Activated naive CD8-positive, alpha-beta T cell treated with anti-CD3 and anti-CD28 coated beads, Interleukin-2, amount 10 ng/mL, durations not matched to agents 7 days and 5 days (primary cell): ENCODE measurements around the gene LUC7L2. TPM values are rescaled to one million over a fixed set of nuclear protein-coding genes. Genes with fewer than 3 reads are reported as not detected.
A peak's percentile ranks its signal among the peaks of the same experiment; 100 is the strongest.
"Not testable (repeated sequence)": the region's sequence is repeated elsewhere in the genome, so short reads cannot be mapped to it uniquely, and the experiment has no call there.

Experiments used
- ATAC-seq: fragments of 150-1000 bp; cut with Tn5 transposase; one replicate; pipeline ENCODE4 v1.10.0; 2021; ENCODE audit warnings: low read depth, moderate library complexity
- POLR2A ChIA-PET: fragments of 350-600 bp; sonication (Branson Sonifier 250); formaldehyde crosslinking; loops from one replicate; lab custom pipeline; 2021; ENCODE audit warnings: antibody characterized with exemption; lab: Charles Lee
- DNase-seq: peaks from one replicate; pipeline ENCODE4 v3.0.0; 2021
- H3K27ac Mint-ChIP-seq: one replicate; pipeline ENCODE4 v1.8.0; 2022; ENCODE audit warnings: mild to moderate bottlenecking, mixed read lengths
- H3K27me3 Mint-ChIP-seq: one replicate; pipeline ENCODE4 v1.8.0; 2022; ENCODE audit warnings: mild to moderate bottlenecking, moderate library complexity, mixed read lengths
- H3K36me3 Mint-ChIP-seq: one replicate; pipeline ENCODE4 v1.8.0; 2021; ENCODE audit warnings: mild to moderate bottlenecking, mixed read lengths
- H3K4me1 Mint-ChIP-seq: one replicate; pipeline ENCODE4 v1.8.0; 2021; ENCODE audit warnings: mixed read lengths
- H3K4me3 Mint-ChIP-seq: one replicate; pipeline ENCODE4 v1.8.0; 2022; ENCODE audit warnings: mild to moderate bottlenecking, moderate library complexity, mixed read lengths
- H3K9me3 Mint-ChIP-seq: one replicate; pipeline ENCODE4 v1.8.0; 2021; ENCODE audit warnings: mixed read lengths
- total RNA-seq, 2 experiments: library from RNA; stranded (reverse); gene quantifications; one replicate each; pipeline ENCODE4 v1.2.3, GENCODE V29; 2021

The LUC7L2 gene, protein sequence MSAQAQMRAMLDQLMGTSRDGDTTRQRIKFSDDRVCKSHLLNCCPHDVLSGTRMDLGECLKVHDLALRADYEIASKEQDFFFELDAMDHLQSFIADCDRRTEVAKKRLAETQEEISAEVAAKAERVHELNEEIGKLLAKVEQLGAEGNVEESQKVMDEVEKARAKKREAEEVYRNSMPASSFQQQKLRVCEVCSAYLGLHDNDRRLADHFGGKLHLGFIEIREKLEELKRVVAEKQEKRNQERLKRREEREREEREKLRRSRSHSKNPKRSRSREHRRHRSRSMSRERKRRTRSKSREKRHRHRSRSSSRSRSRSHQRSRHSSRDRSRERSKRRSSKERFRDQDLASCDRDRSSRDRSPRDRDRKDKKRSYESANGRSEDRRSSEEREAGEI
- 100 to 1,000 TPM; 138 TPM for total RNA-seq

GRCh38 chr7:139359366-139360209 is at the start of gene LUC7L2:
LUC7L2 (plus strand) TSS chr7:139359894; CDS start chr7:139360262, 368 bp downstream.
- POLR2A ChIA-PET: interaction anchor here (0.6 to 2.9 kb wide), 20 partner anchors 8 to 704 kb away, joined by 3 to 33 read pairs (median 4); partner anchors contain the start of genes FMC1, PARP12 and UBN2
- peak; percentile 98 for DNase-seq
- H3K36me3 Mint-ChIP-seq: peaks cover 9% of the 10 kb centered on the region
- H3K4me1 Mint-ChIP-seq: peaks cover 25% of the 10 kb centered on the region
- peak; percentile 72 for ATAC-seq
- peak within 1 kb of the TSS; percentile 96 for H3K4me3 Mint-ChIP-seq
- peak within 1 kb of the TSS; percentile 100 for H3K27ac Mint-ChIP-seq
- H3K9me3 Mint-ChIP-seq: no peaks in the 10 kb centered on the region
- H3K27me3 Mint-ChIP-seq: no peaks in the 10 kb centered on the region

- no peak overlapping the region for H3K27ac Mint-ChIP-seq
- H3K36me3 Mint-ChIP-seq: no peaks in the 10 kb centered on the region
- POLR2A ChIA-PET: no interaction called here
- no peaks in the 10 kb centered on the region for H3K9me3 Mint-ChIP-seq
- peaks cover 6% of the 10 kb centered on the region for H3K27me3 Mint-ChIP-seq
- no peak for ATAC-seq
- no peaks in the 10 kb centered on the region for H3K4me1 Mint-ChIP-seq
- DNase-seq: no peak
- H3K4me3 Mint-ChIP-seq: no peak overlapping the region
Measured at GRCh38 chr7:139317939-139318505, 41.7 kb upstream of the LUC7L2 start.

GRCh38 chr7:139321071-139321745 is 38.5 kb upstream of the LUC7L2 start:
- no peaks in the 10 kb centered on the region for H3K9me3 Mint-ChIP-seq
- H3K27ac Mint-ChIP-seq: no peak overlapping the region
- no peaks in the 10 kb centered on the region for H3K36me3 Mint-ChIP-seq
- ATAC-seq (no peak), DNase-seq (no peak)
- no peaks in the 10 kb centered on the region for H3K4me1 Mint-ChIP-seq
- POLR2A ChIA-PET: no interaction called here
- H3K27me3 Mint-ChIP-seq: peaks cover 6% of the 10 kb centered on the region
- no peak overlapping the region for H3K4me3 Mint-ChIP-seq

GRCh38 chr7:139324709-139325108 is 35.0 kb upstream of the LUC7L2 start:
- ATAC-seq, H3K4me3 Mint-ChIP-seq, POLR2A ChIA-PET, H3K9me3 Mint-ChIP-seq, DNase-seq, H3K36me3 Mint-ChIP-seq, H3K4me1 Mint-ChIP-seq, H3K27me3 Mint-ChIP-seq, H3K27ac Mint-ChIP-seq: not testable (repeated sequence)

DNA sequence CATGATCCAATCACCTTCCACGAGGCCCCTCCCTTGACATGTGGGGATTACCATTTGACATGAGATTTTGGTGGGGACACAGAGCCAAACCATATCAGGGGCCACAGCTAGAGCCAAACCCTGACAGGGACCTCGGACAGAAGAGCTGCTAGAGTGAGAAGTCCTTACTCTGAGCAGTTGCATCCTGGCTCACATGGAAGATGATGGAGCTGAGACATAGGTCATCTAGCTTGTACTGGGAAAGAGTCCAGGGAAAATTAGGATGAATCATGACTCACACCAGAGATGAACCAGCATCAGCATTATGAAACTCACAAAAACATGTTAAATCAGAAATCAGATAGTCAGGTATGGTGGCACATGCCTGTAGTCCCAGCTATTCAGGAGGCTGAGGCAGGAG is 31.3 kb upstream of the LUC7L2 start:
- H3K27me3 Mint-ChIP-seq: no peaks in the 10 kb centered on the region
- ATAC-seq (no peak), DNase-seq (no peak)
- H3K36me3 Mint-ChIP-seq: peaks cover 5% of the 10 kb centered on the region
- POLR2A ChIA-PET: no interaction called here
- no peak overlapping the region for H3K4me3 Mint-ChIP-seq
- H3K4me1 Mint-ChIP-seq: peaks cover 7% of the 10 kb centered on the region
- H3K9me3 Mint-ChIP-seq: peaks cover 9% of the 10 kb centered on the region
- H3K27ac Mint-ChIP-seq: no peak overlapping the region

DNA sequence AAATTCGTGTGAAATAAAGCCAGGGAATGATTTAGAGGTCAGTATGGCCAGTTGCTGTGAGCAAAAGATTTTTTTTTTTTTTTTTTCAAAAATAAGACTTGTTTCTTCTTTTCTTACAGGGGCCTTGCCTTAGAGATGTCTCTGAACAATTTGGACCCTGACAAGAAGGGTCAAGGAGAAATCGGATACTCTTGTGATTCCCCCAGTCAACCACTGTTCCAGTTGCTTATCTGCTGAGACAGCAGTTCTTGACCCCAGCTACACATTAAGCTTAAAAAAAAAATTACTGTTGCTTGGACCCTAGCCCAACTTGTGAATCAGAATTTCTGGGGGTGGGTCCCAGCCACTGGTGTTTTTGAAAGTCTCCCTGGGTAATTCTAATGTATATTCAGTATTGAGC is 30.6 kb upstream of the LUC7L2 start:
- ATAC-seq (no peak), DNase-seq (no peak)
- no peak overlapping the region for H3K27ac Mint-ChIP-seq
- H3K36me3 Mint-ChIP-seq: peaks cover 5% of the 10 kb centered on the region
- H3K4me1 Mint-ChIP-seq: peaks cover 7% of the 10 kb centered on the region
- no peaks in the 10 kb centered on the region for H3K27me3 Mint-ChIP-seq
- peaks cover 9% of the 10 kb centered on the region for H3K9me3 Mint-ChIP-seq
- POLR2A ChIA-PET: no interaction called here
- no peak overlapping the region for H3K4me3 Mint-ChIP-seq

DNA sequence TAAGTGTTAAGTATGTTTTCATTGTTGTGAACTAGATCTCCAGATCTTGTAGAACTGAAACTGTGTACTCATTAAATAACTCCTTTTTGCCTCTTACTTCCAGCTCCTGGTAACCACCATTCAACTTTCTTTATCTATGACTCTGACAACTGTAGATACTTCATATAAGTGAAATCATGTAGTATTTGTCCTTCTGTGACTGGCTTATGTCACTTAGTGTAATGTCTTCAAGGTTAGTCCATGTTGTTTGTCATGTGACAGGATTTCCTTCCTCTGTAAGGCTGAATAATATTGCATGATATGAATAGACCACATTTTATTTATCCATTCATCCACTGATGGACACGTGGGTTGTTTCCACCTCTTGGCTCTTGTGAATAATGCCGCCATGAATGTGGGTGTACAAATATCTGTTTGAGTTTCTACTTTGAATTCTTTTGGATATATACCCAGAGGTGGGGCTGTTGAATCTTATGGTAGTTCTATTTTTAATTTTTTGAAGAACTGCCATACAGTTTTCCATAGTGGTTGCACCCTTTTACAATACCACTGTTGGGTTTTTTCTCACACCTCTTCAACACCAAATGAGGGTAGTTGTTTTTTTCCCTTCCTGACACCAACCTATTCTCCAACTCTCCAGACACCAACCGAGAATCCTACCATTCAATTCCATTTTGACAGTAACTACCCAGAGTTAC is 29.2 kb upstream of the LUC7L2 start:
- no peaks in the 10 kb centered on the region for H3K27me3 Mint-ChIP-seq
- H3K36me3 Mint-ChIP-seq: peaks cover 5% of the 10 kb centered on the region
- no peak overlapping the region for H3K27ac Mint-ChIP-seq

DNA sequence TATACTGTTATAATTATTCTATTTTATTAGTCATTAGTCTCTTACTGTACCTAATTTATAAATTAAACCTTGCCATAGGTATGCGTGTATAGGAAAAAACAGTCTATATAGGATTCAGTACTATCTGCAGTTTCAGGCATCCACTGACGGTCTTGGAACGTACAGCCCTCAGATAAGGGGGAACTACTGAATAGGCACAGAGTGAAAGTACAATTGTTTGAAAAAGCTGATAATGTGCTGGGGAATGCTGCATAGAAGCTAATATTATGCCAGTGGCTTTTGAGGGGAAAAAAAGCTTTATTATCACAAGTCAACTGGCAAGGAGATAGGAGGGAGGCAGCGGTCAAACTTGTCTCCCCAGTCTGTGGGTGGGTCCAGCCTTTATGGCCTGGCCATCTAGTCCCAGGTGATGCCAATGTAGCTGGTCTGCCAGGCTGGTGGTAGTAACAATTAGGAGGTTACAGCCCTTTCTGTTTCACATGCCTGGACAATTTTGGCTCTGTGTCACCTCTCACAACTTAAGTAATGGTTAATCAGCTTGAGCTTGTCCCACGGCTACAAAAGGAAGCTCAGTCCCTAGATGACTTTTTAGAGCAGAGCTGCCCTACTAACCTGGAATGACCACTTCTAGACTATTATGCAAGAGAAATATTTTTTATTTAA is 26.9 kb upstream of the LUC7L2 start:
- no peak for DNase-seq
- peaks cover 5% of the 10 kb centered on the region for H3K36me3 Mint-ChIP-seq
- H3K4me3 Mint-ChIP-seq: no peak overlapping the region
- H3K9me3 Mint-ChIP-seq: peaks cover 9% of the 10 kb centered on the region
- H3K4me1 Mint-ChIP-seq: peaks cover 7% of the 10 kb centered on the region
- H3K27me3 Mint-ChIP-seq: no peaks in the 10 kb centered on the region
- H3K27ac Mint-ChIP-seq: no peak overlapping the region
- POLR2A ChIA-PET: no interaction called here
- ATAC-seq: no peak

More for the DNA sequence above, 29.2 kb upstream of the LUC7L2 start:
- peak; percentile 39 for ATAC-seq
- no peak for DNase-seq
- Mint-ChIP-seq H3K4me3 (no peak overlapping the region), H3K4me1 (peaks cover 7% of the 10 kb centered on the region), H3K9me3 (peaks cover 9% of the 10 kb centered on the region)
- POLR2A ChIA-PET: no interaction called here

DNA sequence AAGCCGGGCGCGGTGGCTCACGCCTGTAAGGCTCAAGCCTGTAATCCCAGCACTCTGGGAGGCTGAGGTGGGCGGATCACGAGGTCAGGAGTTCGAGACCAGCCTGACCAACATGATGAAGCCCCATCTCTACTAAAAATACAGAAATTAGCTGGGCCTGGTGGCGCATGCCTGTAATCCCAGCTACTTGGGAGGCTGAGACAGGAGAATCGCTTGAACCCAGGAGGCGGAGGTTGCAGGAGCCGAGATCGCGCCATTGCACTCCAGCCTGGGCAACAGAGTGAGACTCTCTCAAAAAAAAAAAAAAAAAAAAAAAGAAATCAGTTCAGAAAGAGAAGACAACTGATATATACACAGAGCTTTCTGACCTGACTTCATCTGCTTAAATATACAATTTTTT is 26.3 kb upstream of the LUC7L2 start:
- not testable (repeated sequence) for H3K9me3 Mint-ChIP-seq, H3K27me3 Mint-ChIP-seq, H3K36me3 Mint-ChIP-seq, ATAC-seq, DNase-seq, H3K4me3 Mint-ChIP-seq, H3K27ac Mint-ChIP-seq, H3K4me1 Mint-ChIP-seq
- POLR2A ChIA-PET: interaction anchor here (0.6 kb wide), 1 partner anchor 27 kb away, joined by 4 read pairs; no protein-coding TSS in a partner anchor

- ATAC-seq (no peak), DNase-seq (no peak)
- Mint-ChIP-seq H3K4me3 (no peak overlapping the region), H3K4me1 (peaks cover 12% of the 10 kb centered on the region), H3K27ac (no peak overlapping the region), H3K27me3 (no peaks in the 10 kb centered on the region), H3K36me3 (peaks cover 7% of the 10 kb centered on the region), H3K9me3 (peaks cover 14% of the 10 kb centered on the region)
- POLR2A ChIA-PET: no interaction called here
Measured at GRCh38 chr7:139334399-139335150, 25.1 kb upstream of the LUC7L2 start.

- Mint-ChIP-seq H3K9me3 (peaks cover 7% of the 10 kb centered on the region), H3K36me3 (peaks cover 5% of the 10 kb centered on the region)
- no peak for ATAC-seq
Measured at GRCh38 chr7:139339025-139339424, 20.7 kb upstream of the LUC7L2 start.

More at GRCh38 chr7:139339025-139339424, 20.7 kb upstream of the LUC7L2 start:
- POLR2A ChIA-PET: interaction anchor here (1.2 to 3.1 kb wide), 3 partner anchors 17 to 220 kb away, joined by 4 to 33 read pairs (median 9); partner anchors contain the start of gene LUC7L2
- Mint-ChIP-seq H3K4me1 (peaks cover 21% of the 10 kb centered on the region), H3K4me3 (peak overlapping the region; percentile 90), H3K27ac (peak overlapping the region; percentile 88), H3K27me3 (peaks cover 2% of the 10 kb centered on the region)
- no peak for DNase-seq
